Right ventricle myocardium inferior (tissue), 1 donor: Measurements from ENCODE around the gene OR52R1. TPM values are rescaled to one million over a fixed set of nuclear protein-coding genes. Genes with fewer than 3 reads are reported as not detected.

Source experiments
- total RNA-seq: library from RNA; stranded (reverse); fragmentation: NEBNext Ultra II Directional; extraction: Animal tissue kit (Norgen Biotek cat#: 25700); gene quantifications from one replicate; pipeline ENCODE4 v1.2.1, GENCODE V29; 2021
- donor health status: DM: no; HTN: yes; CAD: no; lungs with severe emphysema.

Gene OR52R1
- total RNA-seq, 1 donor from 2014 or later, result not detected

Other genes starting within 250 kb of the OR52R1 start
- gene OR52I2, start 222.6 kb downstream of the OR52R1 start, total RNA-seq, result not detected
- gene OR52I1, start 210.3 kb downstream of the OR52R1 start, total RNA-seq, result not detected
- gene TRIM68, start 196.1 kb downstream of the OR52R1 start, total RNA-seq, result 11.6 TPM
- gene OR51D1, start 166.9 kb downstream of the OR52R1 start, total RNA-seq, result not detected
- gene OR51E1, start 160.4 kb downstream of the OR52R1 start, total RNA-seq, result 1.9 TPM
- 0.30 TPM for gene OR51E2, start 106.5 kb downstream of the OR52R1 start, total RNA-seq
- gene MMP26, start 99.6 kb downstream of the OR52R1 start, total RNA-seq, result not detected
- not detected for gene OR51F1, start 34.4 kb downstream of the OR52R1 start, total RNA-seq
- gene OR51F2, start 16.9 kb upstream of the OR52R1 start, total RNA-seq, result not detected
- not detected for gene OR51S1, start 44.8 kb upstream of the OR52R1 start, total RNA-seq
- not detected for gene OR51T1, start 77.5 kb upstream of the OR52R1 start, total RNA-seq
- not detected for gene OR51A7, start 99.4 kb upstream of the OR52R1 start, total RNA-seq
- gene OR51G2, start 115.0 kb upstream of the OR52R1 start, total RNA-seq, result not detected
- gene OR51G1, start 120.0 kb upstream of the OR52R1 start, total RNA-seq, result not detected
- gene OR51A4, start 143.2 kb upstream of the OR52R1 start, total RNA-seq, result not detected
- gene OR51A2, start 151.3 kb upstream of the OR52R1 start, total RNA-seq, result not detected
- not detected for gene OR51L1, start 190.5 kb upstream of the OR52R1 start, total RNA-seq
- gene OR52J3, start 242.1 kb upstream of the OR52R1 start, total RNA-seq, result not detected